ENCODE data around the gene ATOSB.

The ATOSB gene

DNA sequence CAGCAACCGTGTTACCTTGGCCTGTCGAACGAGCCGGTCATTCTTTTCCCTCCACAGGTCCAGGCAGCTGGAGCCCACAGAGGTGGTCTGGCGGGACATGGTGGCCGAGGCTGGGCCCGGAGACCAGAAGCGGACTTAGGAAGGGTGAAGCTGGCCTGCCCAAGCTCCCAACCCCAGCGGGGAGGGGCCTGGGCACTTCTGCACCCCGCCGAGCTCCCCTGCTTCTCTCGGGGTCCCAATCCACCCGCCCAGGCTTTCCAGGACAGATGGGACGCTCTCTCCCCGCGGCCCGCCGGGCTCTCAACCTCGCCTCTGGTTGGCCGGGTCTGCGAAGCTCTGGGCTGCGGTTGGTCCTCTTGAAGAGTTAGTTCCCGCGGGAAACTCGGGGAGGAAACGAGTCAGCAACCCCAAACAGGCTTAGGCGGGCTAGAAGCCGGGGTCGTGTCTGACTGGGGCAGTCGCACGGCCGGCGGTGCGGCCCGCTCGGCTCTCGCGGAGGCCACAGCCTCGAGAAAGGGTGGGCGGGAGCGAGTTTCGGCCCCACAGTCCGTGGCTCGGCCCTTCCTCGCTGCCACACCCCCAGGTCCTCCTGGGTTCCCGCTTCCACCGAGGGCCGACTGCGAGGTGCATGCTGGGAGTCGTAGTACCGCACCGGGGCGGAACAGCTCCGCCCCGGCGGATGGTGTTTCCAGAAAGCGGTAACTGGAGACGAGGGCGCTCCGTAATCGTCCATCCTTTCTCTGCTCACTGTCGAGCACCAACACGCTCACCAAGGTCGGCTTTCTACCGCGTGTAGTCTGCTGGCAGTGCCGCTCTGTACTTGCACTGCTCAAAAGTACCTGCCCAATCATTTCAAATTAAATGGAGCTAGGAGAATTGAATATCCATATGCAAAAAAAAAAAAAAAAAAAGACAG lies 36.0 kb downstream of the ATOSB start, which contains the start of gene FANCG:
Gene FANCG (minus strand): TSS at position 517 of the 916 bp plus-strand sequence. CDS start 418 bp downstream, at position 99.
- peak; percentile 88 to 89 for DNase-seq

DNA sequence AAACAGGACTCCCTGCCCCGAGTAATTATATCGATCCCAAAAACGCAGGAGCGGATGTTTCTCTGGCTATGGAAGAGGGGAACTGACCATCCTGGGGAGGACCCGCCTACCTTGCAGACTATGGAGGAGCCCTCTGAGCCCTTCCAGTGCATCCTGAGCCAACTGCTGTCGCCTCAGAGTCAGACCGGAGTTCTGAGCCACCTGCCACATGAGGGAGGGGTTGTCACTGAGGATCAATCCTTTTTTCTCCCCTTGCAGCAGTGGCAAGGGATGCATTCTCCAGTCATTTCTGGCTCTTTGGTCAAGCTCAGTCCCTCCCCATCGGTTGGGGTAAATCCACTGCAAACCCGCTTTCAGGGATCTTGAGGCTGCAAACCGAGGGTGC lies 36.6 kb downstream of the ATOSB start:
- no peak for DNase-seq

- no peak for DNase-seq
These were observed 37.6 kb downstream of the ATOSB start for GRCh38 chr9:35078066-35078465.

DNA sequence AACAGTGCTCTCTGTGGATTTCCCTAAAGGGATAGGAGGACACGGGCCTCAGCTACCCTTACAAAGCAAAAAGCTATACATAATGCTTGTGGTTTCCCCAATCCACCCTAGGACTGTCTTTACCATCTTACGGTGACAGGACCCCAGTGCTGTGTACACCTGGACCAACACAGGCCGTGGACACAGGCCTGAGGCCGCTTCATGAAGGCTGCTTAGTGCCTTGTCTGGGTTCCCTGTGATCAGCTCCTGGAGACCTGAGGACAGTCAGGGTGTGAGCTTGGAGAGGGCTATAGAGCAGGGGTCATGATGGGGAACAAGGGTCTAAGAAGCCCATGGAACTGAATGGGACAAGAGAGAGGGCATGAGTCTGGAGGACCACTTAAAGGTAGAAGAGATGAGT lies 38.8 kb downstream of the ATOSB start:
- no peak for DNase-seq

DNA sequence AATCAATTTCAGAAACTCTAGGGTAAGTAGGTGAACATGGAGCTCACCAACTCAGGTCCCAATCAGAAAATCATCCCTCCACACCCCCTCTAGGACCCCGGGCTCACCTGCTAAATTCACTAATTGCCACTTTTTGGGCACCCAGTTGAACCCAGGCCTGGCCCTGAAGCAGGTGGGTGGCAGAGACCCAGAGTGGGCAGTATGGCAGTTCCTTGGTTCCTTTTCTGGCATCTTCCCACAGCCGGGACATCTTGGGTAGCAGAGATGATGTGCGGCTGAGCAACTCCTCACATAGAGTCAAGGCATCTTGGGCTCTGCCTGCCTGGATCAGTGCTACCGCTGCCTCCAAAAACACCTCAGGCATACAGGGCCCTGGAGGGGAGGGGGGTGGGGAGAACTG lies 40.3 kb downstream of the ATOSB start:
- DNase-seq: no peak

- DNase-seq: no peak
These were observed 40.9 kb downstream of the ATOSB start for GRCh38 chr9:35074791-35075190.

DNA sequence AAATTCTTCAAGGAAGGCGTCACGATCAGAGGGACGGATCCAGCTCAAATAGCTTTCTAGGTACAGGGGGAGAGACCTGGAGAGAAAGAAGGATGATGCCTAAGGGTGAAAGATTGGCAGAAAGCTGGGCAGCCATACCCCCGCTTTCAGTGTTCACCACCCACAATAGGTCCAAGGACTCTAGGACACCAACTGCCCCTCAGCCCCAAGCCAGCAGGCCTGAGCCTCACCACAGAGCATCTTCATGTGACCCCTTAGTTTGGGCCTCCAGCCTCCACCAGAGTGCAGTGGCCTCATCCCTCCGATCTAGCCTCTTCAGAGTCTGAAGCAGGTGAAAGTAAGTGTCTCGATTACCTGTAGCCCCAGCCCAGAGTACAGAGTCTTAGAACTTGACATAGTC lies 41.5 kb downstream of the ATOSB start:
- DNase-seq: no peak

- no peak for DNase-seq
These were observed 42.4 kb downstream of the ATOSB start for GRCh38 chr9:35073279-35073612.

GRCh38 chr9:35072461-35073278 lies 43.0 kb downstream of the ATOSB start, which contains the start of gene VCP:
Gene VCP (minus strand): TSS chr9:35072625. CDS start chr9:35072353, 272 bp downstream.
- DNase-seq: peak; percentile 99

GRCh38 chr9:35071814-35072460 lies 43.7 kb downstream of the ATOSB start:
- peak; percentile 72 to 84 for DNase-seq

- no peak for DNase-seq
These were observed 44.5 kb downstream of the ATOSB start for GRCh38 chr9:35070823-35071813.

- DNase-seq: no peak
These were observed 46.6 kb downstream of the ATOSB start for GRCh38 chr9:35069020-35069419.

DNA sequence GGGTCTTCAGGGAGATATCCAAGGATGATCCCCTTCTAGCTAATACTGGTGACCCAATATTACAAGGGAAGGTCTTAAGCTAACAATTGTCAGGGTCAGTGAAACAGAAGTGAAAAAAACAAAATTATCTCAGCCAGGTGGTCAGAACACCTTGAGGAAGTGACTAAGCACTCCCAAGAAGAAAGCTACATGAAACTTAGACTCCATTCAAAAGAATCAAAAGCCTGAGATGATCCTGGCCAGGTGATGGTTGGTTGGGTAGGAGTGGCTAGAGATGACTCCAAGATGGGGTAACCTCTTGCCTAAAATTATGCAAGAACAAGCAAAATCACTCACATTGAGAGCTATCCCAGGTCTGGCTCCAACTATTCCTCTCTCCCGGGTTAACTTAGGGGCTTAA lies 48.6 kb downstream of the ATOSB start:
- DNase-seq: no peak

- DNase-seq: no peak
These were observed 55.0 kb downstream of the ATOSB start for GRCh38 chr9:35060548-35061207.

- DNase-seq: no peak
These were observed 56.2 kb downstream of the ATOSB start for GRCh38 chr9:35059438-35059837.

DNA sequence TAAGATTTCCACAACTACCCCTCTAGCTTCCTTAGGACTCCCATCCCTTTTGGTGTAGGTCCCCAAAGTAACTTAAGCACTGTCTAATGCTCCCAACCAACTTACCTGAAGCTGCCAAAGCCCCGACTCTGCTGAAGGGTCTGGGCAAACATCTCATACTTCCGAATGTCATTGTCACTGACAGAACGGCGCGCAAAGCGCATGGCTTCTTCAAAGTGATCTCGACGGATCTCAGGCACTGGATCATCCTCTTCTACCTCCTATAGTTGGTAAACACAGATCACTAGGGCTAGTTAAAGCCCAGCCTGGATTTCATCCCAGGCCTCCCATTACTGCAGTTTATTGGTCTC lies 58.4 kb downstream of the ATOSB start:
- no peak for DNase-seq

- no peak for DNase-seq
These were observed 58.9 kb downstream of the ATOSB start for GRCh38 chr9:35056571-35057270.

- DNase-seq: no peak
These were observed 60.6 kb downstream of the ATOSB start for GRCh38 chr9:35054871-35055644.

DNA sequence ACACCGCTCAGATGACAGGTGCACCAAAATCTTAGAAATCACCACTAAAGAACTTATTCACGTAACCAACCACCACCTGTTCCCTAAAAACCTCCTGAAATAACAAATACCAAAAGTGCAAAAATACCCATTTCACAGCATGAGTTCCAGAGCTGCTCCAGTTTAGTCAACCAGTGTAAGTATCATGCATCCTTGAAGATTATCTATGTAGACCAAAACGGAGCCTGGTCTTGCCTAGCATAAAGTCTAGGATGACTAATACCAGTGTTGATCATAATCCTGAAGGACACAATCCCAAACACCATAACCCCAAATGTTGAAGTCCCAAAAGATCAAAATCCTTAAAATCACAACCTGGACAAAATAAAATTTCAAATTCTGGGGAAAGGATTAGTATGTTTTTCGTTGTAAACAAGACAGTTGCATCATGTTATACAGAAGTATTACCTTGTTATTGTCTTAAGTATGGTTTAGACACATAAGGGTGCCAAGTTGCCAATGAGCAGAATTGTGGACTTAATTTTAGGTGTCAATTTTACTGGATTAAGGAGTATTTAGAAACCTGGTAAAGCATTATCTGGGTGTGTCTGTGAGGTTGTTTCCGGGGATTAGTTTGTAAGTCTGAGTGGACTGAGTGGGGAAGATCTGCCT lies 61.4 kb downstream of the ATOSB start:
- no peak for DNase-seq

Measured in inflammatory macrophage treated with lipopolysaccharide for 1 hour (primary cell).